ENCODE data around the gene LCN15.
"Not testable (repeated sequence)": the region's sequence is repeated elsewhere in the genome, so short reads cannot be mapped to it uniquely, and the experiment has no call there.

DNA sequence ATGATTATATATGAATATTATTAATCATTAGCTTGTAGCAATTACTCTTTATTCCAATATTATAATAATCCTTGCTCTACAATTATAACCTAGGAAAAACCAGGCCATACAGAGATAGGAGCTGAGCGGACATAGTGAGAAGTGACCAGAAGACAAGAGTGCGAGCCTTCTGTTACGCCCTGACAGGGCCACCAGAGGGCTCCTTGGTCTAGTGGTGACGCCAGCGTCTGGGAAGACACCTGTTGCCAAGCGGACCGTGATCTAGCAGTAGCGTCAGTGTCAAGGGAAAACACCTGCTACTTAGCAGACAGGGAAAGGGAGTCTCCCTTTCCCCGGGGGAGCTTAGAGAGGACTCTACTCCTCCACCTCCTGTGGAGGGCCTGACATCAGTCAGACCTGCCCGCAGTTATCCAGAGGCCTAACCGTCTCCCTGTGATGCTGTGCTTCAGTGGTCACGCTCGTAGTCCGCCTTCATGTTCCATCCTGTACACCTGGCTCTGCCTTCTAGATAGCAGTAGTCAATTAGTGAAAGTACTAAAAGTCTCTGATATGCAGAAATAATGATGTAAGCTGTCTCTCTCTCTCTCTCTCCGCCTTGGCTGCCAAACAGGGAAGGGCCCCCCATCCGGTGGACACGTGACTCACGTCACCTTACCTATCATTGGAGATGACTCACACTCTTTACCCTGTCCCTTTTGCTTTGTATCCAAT, 2.2 kb upstream of the LCN15 start:
- TF ChIP-seq, protein P1, sequence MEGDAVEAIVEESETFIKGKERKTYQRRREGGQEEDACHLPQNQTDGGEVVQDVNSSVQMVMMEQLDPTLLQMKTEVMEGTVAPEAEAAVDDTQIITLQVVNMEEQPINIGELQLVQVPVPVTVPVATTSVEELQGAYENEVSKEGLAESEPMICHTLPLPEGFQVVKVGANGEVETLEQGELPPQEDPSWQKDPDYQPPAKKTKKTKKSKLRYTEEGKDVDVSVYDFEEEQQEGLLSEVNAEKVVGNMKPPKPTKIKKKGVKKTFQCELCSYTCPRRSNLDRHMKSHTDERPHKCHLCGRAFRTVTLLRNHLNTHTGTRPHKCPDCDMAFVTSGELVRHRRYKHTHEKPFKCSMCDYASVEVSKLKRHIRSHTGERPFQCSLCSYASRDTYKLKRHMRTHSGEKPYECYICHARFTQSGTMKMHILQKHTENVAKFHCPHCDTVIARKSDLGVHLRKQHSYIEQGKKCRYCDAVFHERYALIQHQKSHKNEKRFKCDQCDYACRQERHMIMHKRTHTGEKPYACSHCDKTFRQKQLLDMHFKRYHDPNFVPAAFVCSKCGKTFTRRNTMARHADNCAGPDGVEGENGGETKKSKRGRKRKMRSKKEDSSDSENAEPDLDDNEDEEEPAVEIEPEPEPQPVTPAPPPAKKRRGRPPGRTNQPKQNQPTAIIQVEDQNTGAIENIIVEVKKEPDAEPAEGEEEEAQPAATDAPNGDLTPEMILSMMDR (IDR thresholded peaks at IDR 0.05), result peak in 2 of 7 experiments; percentile 21 to 42
- TF ChIP-seq POLR2A, EP300, POLR2AphosphoS5 (IDR thresholded peaks at IDR 0.05): not testable (repeated sequence)

All from stomach (tissue), 4 donors.